GM23338 (cell line): ENCODE data around the gene CPNE7.

ENCODE experiments used
- CTCF ChIP-seq, 2 experiments: fragments of 200-600 bp in 1 of 2; sonication (generic) in 1 of 2; conservative IDR thresholded peaks; 2 replicates each; pipeline versions ENCODE4 v1.5.1 to v1.6.1; 2016 to 2017; ENCODE audit warnings: antibody characterized with exemption in 2 of 2, low read depth in 2 of 2, mild to moderate bottlenecking in 2 of 2, moderate library complexity in 1 of 2
- EZH2 ChIP-seq: fragments of 200-600 bp; sonication (generic); IDR thresholded peaks from one replicate; pipeline ENCODE4 v1.8.0; 2017; ENCODE audit warnings: antibody characterized with exemption, mild to moderate bottlenecking, low read depth; ENCODE audit not compliant: unreplicated experiment
- REST ChIP-seq: IDR thresholded peaks from one replicate; pipeline ENCODE4 v1.6.1; 2018; ENCODE audit warnings: antibody characterized with exemption; ENCODE audit not compliant: unreplicated experiment

GRCh38 chr16:89579351-89579750, 3.8 kb downstream of the CPNE7 start:
- TF ChIP-seq CTCF (conservative IDR thresholded peaks at IDR 0.05; ENCODE audit: low read depth in 2 of 2), result no peak
- no peak for TF ChIP-seq REST
- no peak for TF ChIP-seq EZH2
